ENCODE data around the gene PLCG2.
A peak's percentile ranks its signal among the peaks of the same experiment; 100 is the strongest.
"Not testable (repeated sequence)": the region's sequence is repeated elsewhere in the genome, so short reads cannot be mapped to it uniquely, and the experiment has no call there.

PLCG2 gene

DNA sequence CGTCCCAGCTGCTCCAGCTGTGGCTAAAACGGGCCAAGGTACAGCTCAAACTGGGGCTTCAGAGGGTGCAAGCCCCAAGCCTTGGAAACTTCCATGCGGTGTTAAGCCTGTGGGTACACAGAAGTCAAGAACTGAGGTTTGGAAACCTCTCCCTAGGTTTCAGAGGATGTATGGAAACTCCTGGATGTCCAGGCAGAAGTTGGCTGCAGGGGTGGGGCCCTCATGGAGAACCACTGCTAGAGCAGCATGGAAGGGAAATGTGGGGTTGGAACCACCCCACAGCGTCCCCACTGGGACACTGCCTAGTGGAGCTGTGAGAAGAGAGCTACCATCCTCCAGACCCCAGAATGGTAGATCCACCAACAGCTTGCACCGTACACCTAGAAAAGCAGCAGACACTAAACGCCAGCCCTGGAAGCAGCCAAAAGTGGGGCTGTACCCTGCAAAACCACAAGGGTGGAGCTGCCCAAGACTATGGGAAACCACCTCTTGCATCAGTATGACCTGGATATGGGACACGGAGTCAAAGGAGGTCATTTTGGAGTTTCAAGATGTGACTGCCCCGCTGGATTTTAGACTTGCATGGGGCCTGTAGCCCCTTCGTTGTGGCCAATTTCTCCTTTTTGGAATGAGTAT, 230.0 kb downstream of the PLCG2 start:
- no peak for DNase-seq

DNA sequence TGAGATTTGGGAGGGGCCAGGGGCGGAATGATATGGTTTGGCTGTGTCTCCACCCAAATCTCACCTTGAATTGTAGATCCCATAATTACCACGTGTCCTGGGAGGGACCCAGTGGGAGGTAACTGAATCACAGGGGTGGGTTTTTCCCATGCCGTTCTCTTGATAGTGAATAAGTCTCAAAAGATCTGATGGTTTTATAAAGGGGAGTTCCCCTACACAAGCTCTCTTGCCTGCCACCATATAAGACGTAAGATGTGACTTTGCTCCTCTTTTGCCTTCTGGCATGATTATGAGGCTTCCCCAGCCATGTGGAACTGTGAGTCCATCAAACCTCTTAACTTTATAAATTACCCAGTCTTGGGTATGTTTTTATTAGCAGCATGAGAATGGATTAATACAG, 230.7 kb downstream of the PLCG2 start:
- not testable (repeated sequence) for DNase-seq

DNA sequence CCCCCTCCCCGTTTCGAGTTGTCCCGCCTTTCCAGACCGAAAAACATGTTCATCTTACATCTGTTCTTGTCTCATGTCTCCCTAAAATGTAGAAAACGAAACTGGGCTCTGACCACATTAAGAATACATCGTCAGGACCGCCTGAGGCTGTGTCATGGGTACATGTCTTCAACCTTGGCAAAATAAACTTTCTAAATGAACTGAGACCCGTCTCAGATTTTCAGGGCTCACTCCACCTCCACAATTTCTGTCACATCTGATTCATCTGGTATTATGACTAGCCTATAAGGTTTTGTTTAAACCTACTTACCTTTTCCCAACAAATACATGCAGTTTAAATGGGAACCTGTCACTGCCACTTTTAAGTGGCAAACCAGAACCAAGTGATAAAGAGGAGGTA, 231.6 kb downstream of the PLCG2 start:
- DNase-seq, result no peak

DNA sequence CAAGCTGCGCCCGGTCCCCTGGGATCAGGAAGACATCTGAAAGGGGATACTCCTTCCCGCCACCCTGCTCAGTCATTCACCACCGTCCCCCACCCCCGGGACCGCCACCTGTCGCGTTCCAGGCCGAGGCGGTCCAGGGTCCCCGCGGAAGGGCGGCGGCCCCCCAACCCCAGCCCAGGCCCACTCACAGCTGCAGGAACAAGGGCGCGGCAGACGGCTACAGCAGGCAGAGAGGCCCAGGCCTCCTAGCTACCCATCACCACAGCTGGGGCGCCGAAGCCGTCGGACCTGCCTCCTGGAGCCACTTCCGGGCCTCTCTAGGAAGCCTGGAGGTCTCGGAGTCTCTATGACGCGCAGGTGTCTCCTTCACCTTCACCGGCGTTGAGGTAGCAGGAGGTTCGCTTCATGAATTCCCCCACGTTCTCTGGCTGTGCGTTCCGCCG, 232.1 kb downstream of the PLCG2 start, which contains the start of gene SDR42E1:
Gene SDR42E1 (minus strand): TSS at position 272 of the 443 bp plus-strand sequence. CDS start 10,612 bp downstream, outside the sequence.
- DNase-seq, result peak; percentile 89

Data from NCI-H2171 (cell line).